Activated B cell treated with CpG ODN at 0.5 μM for 24 hours (primary cell): ENCODE measurements around the gene HERC4. TPM values are rescaled to one million over a fixed set of nuclear protein-coding genes. Genes with fewer than 3 reads are reported as not detected.

Experiments used
- ATAC-seq: fragments of 200-7000 bp; cut with Tn5 transposase; one replicate; pipeline ENCODE4 v1.10.0; 2021; ENCODE audit warnings: low read depth, mild to moderate bottlenecking, moderate library complexity
- CTCF ChIA-PET: fragments of 350-600 bp; sonication (Branson Sonifier 250); formaldehyde crosslinking; loops from one replicate; lab custom pipeline; 2021; ENCODE audit warnings: antibody characterized with exemption; lab: Charles Lee
- POLR2A ChIA-PET: fragments of 350-600 bp; sonication (Branson Sonifier 250); formaldehyde crosslinking; loops from one replicate; lab custom pipeline; 2021; ENCODE audit warnings: antibody characterized with exemption; lab: Charles Lee
- DNase-seq: peaks from one replicate; pipeline ENCODE4 v3.0.0; 2022
- H3K27ac Mint-ChIP-seq: one replicate; pipeline ENCODE4 v1.8.0; 2020; ENCODE audit warnings: mixed read lengths
- H3K27me3 Mint-ChIP-seq: one replicate; pipeline ENCODE4 v1.8.0; 2021; ENCODE audit warnings: mixed read lengths
- H3K36me3 Mint-ChIP-seq: one replicate; pipeline ENCODE4 v1.8.0; 2021; ENCODE audit warnings: low read depth, mixed read lengths
- H3K4me1 Mint-ChIP-seq: one replicate; pipeline ENCODE4 v1.8.0; 2021; ENCODE audit warnings: mixed read lengths
- H3K4me3 Mint-ChIP-seq: one replicate; pipeline ENCODE4 v1.8.0; 2020; ENCODE audit warnings: mild to moderate bottlenecking, mixed read lengths
- H3K9me3 Mint-ChIP-seq: one replicate; pipeline ENCODE4 v1.8.0; 2020; ENCODE audit warnings: mixed read lengths
- CTCF ChIP-seq: fragments of 200-600 bp; IDR thresholded peaks from one replicate; pipeline ENCODE4 v1.8.0; 2022; ENCODE audit warnings: antibody characterized with exemption, mild to moderate bottlenecking
- intact Hi-C: fragments of 100-400 bp; cut with micrococcal nuclease; formaldehyde crosslinking; loops from one replicate; pipeline ENCODE4 v1.15.1; 2024
- total RNA-seq: library from RNA; stranded (reverse); gene quantifications from 2 replicates; pipeline ENCODE4 v1.2.3, GENCODE V29; 2022

HERC4 gene
- total RNA-seq, 1 donor from 2014 or later: 84.2 TPM

GRCh38 chr10:67914777-67915340 lies 160.2 kb downstream of the HERC4 start:
- Mint-ChIP-seq H3K4me3 (no peak overlapping the region), H3K4me1 (peaks cover 4% of the 10 kb centered on the region), H3K27me3 (no peaks in the 10 kb centered on the region), H3K9me3 (no peaks in the 10 kb centered on the region), H3K27ac (no peak overlapping the region), H3K36me3 (peaks cover 83% of the 10 kb centered on the region)
- ATAC-seq: no peak
- intact Hi-C loops: no loop called here
- POLR2A ChIA-PET: interaction anchor here (0.6 kb wide), 1 partner anchor 731 kb away, joined by 4 read pairs; no protein-coding TSS in a partner anchor
- TF ChIP-seq CTCF: no peak
- no peak for DNase-seq
- CTCF ChIA-PET: no interaction called here

- intact Hi-C loops: no loop called here
- peaks cover 90% of the 10 kb centered on the region for H3K36me3 Mint-ChIP-seq
- no peaks in the 10 kb centered on the region for H3K27me3 Mint-ChIP-seq
- peaks cover 4% of the 10 kb centered on the region for H3K4me1 Mint-ChIP-seq
- no peak for DNase-seq
- H3K27ac Mint-ChIP-seq: peak overlapping the region; percentile 38
- POLR2A ChIA-PET: no interaction called here
- H3K4me3 Mint-ChIP-seq: no peak overlapping the region
- no peak for ATAC-seq
- H3K9me3 Mint-ChIP-seq: no peaks in the 10 kb centered on the region
- CTCF ChIA-PET: no interaction called here
- TF ChIP-seq CTCF: no peak
Observed at GRCh38 chr10:67912331-67912946, 162.6 kb downstream of the HERC4 start.

GRCh38 chr10:67903581-67903980 lies 171.5 kb downstream of the HERC4 start:
- ChIA-PET CTCF (interaction anchor here (0.7 kb wide), 1 partner anchor 48 kb away, joined by 3 read pairs; no protein-coding TSS in a partner anchor), POLR2A (no interaction called here)
- H3K4me3 Mint-ChIP-seq: no peak overlapping the region
- H3K4me1 Mint-ChIP-seq: no peaks in the 10 kb centered on the region
- H3K9me3 Mint-ChIP-seq: no peaks in the 10 kb centered on the region
- DNase-seq: no peak
- intact Hi-C loops: no loop called here
- H3K27ac Mint-ChIP-seq: no peak overlapping the region
- H3K27me3 Mint-ChIP-seq: no peaks in the 10 kb centered on the region
- TF ChIP-seq CTCF: no peak
- no peak for ATAC-seq
- peaks cover 79% of the 10 kb centered on the region for H3K36me3 Mint-ChIP-seq

GRCh38 chr10:67893637-67894036 lies 181.4 kb downstream of the HERC4 start:
- POLR2A ChIA-PET: no interaction called here
- intact Hi-C loops: no loop called here
- Mint-ChIP-seq H3K36me3 (peaks cover 75% of the 10 kb centered on the region), H3K27ac (no peak overlapping the region), H3K4me3 (no peak overlapping the region), H3K4me1 (peaks cover 9% of the 10 kb centered on the region), H3K27me3 (no peaks in the 10 kb centered on the region), H3K9me3 (no peaks in the 10 kb centered on the region)
- no peak for TF ChIP-seq CTCF
- ATAC-seq: no peak
- CTCF ChIA-PET: no interaction called here
- no peak for DNase-seq
